GM18507 (cell line): ENCODE measurements around the gene HOXD3.

Source experiments
- DNase-seq: peaks from one replicate; pipeline ENCODE4 v3.0.0; 2011; ENCODE audit warnings: low read depth; ENCODE audit not compliant: insufficient read length; ENCODE audit errors: extremely low spot score
- FAIRE-seq: peaks from 2 replicates; lab custom pipeline; 2011; peaks lifted over from hg19 to GRCh38; lab: Jason Lieb, UNC

The HOXD3 gene

GRCh38 chr2:176159663-176160250, 2.6 kb downstream of the HOXD3 start:
- FAIRE-seq (no peak), DNase-seq (no peak)

GRCh38 chr2:176160251-176160985, 3.3 kb downstream of the HOXD3 start:
- no peak for FAIRE-seq

GRCh38 chr2:176160986-176161824, 4.1 kb downstream of the HOXD3 start:
- DNase-seq = no peak
- no peak for FAIRE-seq

More at GRCh38 chr2:176160251-176160985, 3.3 kb downstream of the HOXD3 start:
- DNase-seq = no peak

GRCh38 chr2:176161825-176162626, 4.9 kb downstream of the HOXD3 start:
- FAIRE-seq = no peak
- DNase-seq = no peak

GRCh38 chr2:176162911-176163671, 6.0 kb downstream of the HOXD3 start:
- FAIRE-seq (no peak), DNase-seq (no peak)

GRCh38 chr2:176163672-176164056, 6.6 kb downstream of the HOXD3 start:
- DNase-seq (no peak), FAIRE-seq (no peak)

- FAIRE-seq (no peak), DNase-seq (no peak)
Measured at GRCh38 chr2:176164201-176164600, 7.1 kb downstream of the HOXD3 start.

GRCh38 chr2:176164611-176165369, 7.7 kb downstream of the HOXD3 start:
- FAIRE-seq (no peak), DNase-seq (no peak)

GRCh38 chr2:176165370-176166050, 8.4 kb downstream of the HOXD3 start:
- DNase-seq = no peak
- FAIRE-seq = no peak

GRCh38 chr2:176166272-176166671, 9.2 kb downstream of the HOXD3 start:
- FAIRE-seq (no peak), DNase-seq (no peak)

- no peak for FAIRE-seq
Measured at GRCh38 chr2:176167398-176167797, 10.3 kb downstream of the HOXD3 start.

GRCh38 chr2:176169181-176169580, 12.1 kb downstream of the HOXD3 start:
- DNase-seq (no peak), FAIRE-seq (no peak)

More at GRCh38 chr2:176167398-176167797, 10.3 kb downstream of the HOXD3 start:
- DNase-seq = no peak

- FAIRE-seq (no peak), DNase-seq (no peak)
Measured at GRCh38 chr2:176169711-176170110, 12.6 kb downstream of the HOXD3 start.

GRCh38 chr2:176170602-176171305, 13.6 kb downstream of the HOXD3 start:
- DNase-seq (no peak), FAIRE-seq (no peak)

GRCh38 chr2:176171351-176172006, 14.4 kb downstream of the HOXD3 start:
- FAIRE-seq = no peak

GRCh38 chr2:176172007-176172894, 15.1 kb downstream of the HOXD3 start:
- FAIRE-seq (no peak), DNase-seq (no peak)

More at GRCh38 chr2:176171351-176172006, 14.4 kb downstream of the HOXD3 start:
- DNase-seq = no peak
